HG03378 (cell line): ENCODE measurements around the gene ZDHHC8.

ENCODE experiments used
- ATAC-seq: cut with Tn5 transposase; IDR thresholded peaks from one replicate; pipeline ENCODE4 v1.9.1; 2021; ENCODE audit warnings: mild to moderate bottlenecking, moderate library complexity; ENCODE audit not compliant: unreplicated experiment

The ZDHHC8 gene

GRCh38 chr22:20177217-20177911 lies 45.8 kb downstream of the ZDHHC8 start:
- ATAC-seq, result no peak

- no peak for ATAC-seq
Observed at GRCh38 chr22:20178075-20178914, 46.7 kb downstream of the ZDHHC8 start.

GRCh38 chr22:20178915-20179227 lies 47.3 kb downstream of the ZDHHC8 start:
- ATAC-seq, result no peak

GRCh38 chr22:20179455-20180244 lies 48.0 kb downstream of the ZDHHC8 start:
- no peak for ATAC-seq

GRCh38 chr22:20180245-20180630 lies 48.6 kb downstream of the ZDHHC8 start:
- no peak for ATAC-seq

GRCh38 chr22:20180640-20181039 lies 49.0 kb downstream of the ZDHHC8 start:
- ATAC-seq, result no peak

- no peak for ATAC-seq
Observed at GRCh38 chr22:20181194-20181883, 49.7 kb downstream of the ZDHHC8 start.

- no peak for ATAC-seq
Observed at GRCh38 chr22:20181884-20182236, 50.3 kb downstream of the ZDHHC8 start.

- no peak for ATAC-seq
Observed at GRCh38 chr22:20182365-20182764, 50.8 kb downstream of the ZDHHC8 start.

GRCh38 chr22:20183101-20183500 lies 51.5 kb downstream of the ZDHHC8 start:
- no peak for ATAC-seq

GRCh38 chr22:20183823-20184222 lies 52.2 kb downstream of the ZDHHC8 start:
- ATAC-seq, result no peak

GRCh38 chr22:20184501-20185165 lies 53.0 kb downstream of the ZDHHC8 start:
- no peak for ATAC-seq

GRCh38 chr22:20185750-20186149 lies 54.1 kb downstream of the ZDHHC8 start:
- ATAC-seq, result no peak

GRCh38 chr22:20186183-20186870 lies 54.7 kb downstream of the ZDHHC8 start:
- no peak for ATAC-seq

- ATAC-seq, result no peak
Observed at GRCh38 chr22:20186871-20187546, 55.4 kb downstream of the ZDHHC8 start.

GRCh38 chr22:20187777-20188566 lies 56.4 kb downstream of the ZDHHC8 start:
- no peak for ATAC-seq

- ATAC-seq, result no peak
Observed at GRCh38 chr22:20188567-20188877, 56.9 kb downstream of the ZDHHC8 start.

- no peak for ATAC-seq
Observed at GRCh38 chr22:20191000-20191515, 59.5 kb downstream of the ZDHHC8 start.

GRCh38 chr22:20191803-20192202 lies 60.2 kb downstream of the ZDHHC8 start:
- no peak for ATAC-seq
